Caco-2 (cell line): Measurements from ENCODE around the gene TMEM234. TPM values are rescaled to one million over a fixed set of nuclear protein-coding genes. Genes with fewer than 3 reads are reported as not detected.

ENCODE experiments used
- BruUV-seq: library from RNA; stranded (reverse); fragments of 400-500 nt; replicated peaks from 2 replicates; lab custom pipeline; 2021; lab: Mats Ljungman, UMichigan
- CTCF ChIA-PET: fragments of 300-600 bp; sonication (Branson Sonifier 250); formaldehyde crosslinking; loops from one replicate; lab custom pipeline; 2022; ENCODE audit warnings: antibody characterized with exemption; lab: Charles Lee
- POLR2A ChIA-PET: fragments of 300-600 bp; sonication (Branson Sonifier 250); formaldehyde crosslinking; loops from one replicate; lab custom pipeline; 2022; ENCODE audit warnings: antibody characterized with exemption; lab: Charles Lee
- DNase-seq, 2 experiments: peaks; one replicate each; pipeline versions ENCODE4 v3.0.0 to v3.0.0-alpha.2; 2020 to 2022
- H3K27me3 ChIP-seq: replicated peaks from 2 replicates; pipeline ENCODE4 v1.6.0; 2011; ENCODE audit warnings: low read length; ENCODE audit not compliant: control insufficient read depth, insufficient read depth
- H3K36me3 ChIP-seq: 2 replicates; pipeline ENCODE4 v1.5.1; 2011; ENCODE audit warnings: low read length; ENCODE audit not compliant: control insufficient read depth, insufficient read depth
- H3K4me1 ChIP-seq: fragments of 250-450 bp; sonication (Bioruptor Pico); 2 replicates; pipeline ENCODE4 v1.5.1; 2020; ENCODE audit warnings: mild to moderate bottlenecking
- H3K4me3 ChIP-seq: 2 replicates; pipeline ENCODE4 v1.5.1; 2011; ENCODE audit warnings: low read depth, mild to moderate bottlenecking, control low read depth, low read length
- H3K9me3 ChIP-seq: fragments of 250-450 bp; sonication (Bioruptor Pico); 2 replicates; pipeline ENCODE4 v1.5.1; 2020; ENCODE audit warnings: mild to moderate bottlenecking, moderate library complexity
- H3K27ac Mint-ChIP-seq: one replicate; pipeline ENCODE4 v1.8.0; 2022; ENCODE audit warnings: mixed read lengths; ENCODE audit not compliant: unreplicated experiment
- H3K27me3 Mint-ChIP-seq: one replicate; pipeline ENCODE4 v1.8.0; 2022; ENCODE audit warnings: mixed read lengths; ENCODE audit not compliant: insufficient read depth, unreplicated experiment
- H3K36me3 Mint-ChIP-seq: one replicate; pipeline ENCODE4 v1.8.0; 2022; ENCODE audit warnings: mild to moderate bottlenecking, mixed read lengths; ENCODE audit not compliant: insufficient read depth, unreplicated experiment
- H3K4me1 Mint-ChIP-seq: one replicate; pipeline ENCODE4 v1.8.0; 2022; ENCODE audit warnings: low read depth, mixed read lengths; ENCODE audit not compliant: unreplicated experiment
- H3K4me3 Mint-ChIP-seq: one replicate; pipeline ENCODE4 v1.8.0; 2022; ENCODE audit warnings: mild to moderate bottlenecking, moderate library complexity, mixed read lengths; ENCODE audit not compliant: unreplicated experiment
- H3K9me3 Mint-ChIP-seq: one replicate; pipeline ENCODE4 v1.8.0; 2022; ENCODE audit warnings: mixed read lengths; ENCODE audit not compliant: unreplicated experiment
- intact Hi-C: fragments of 100-400 bp; cut with micrococcal nuclease; formaldehyde crosslinking; loops from one replicate; pipeline ENCODE4 v1.10.0; 2022; ENCODE audit not compliant: unreplicated experiment
- total RNA-seq: library from RNA; stranded (reverse); gene quantifications from 2 replicates; pipeline ENCODE4 v1.2.3, GENCODE V29; 2022
- TF ChIP-seq, protein P1 (sequence below), 2 experiments: fragments of 200-600 bp in 1 of 2; IDR thresholded peaks; 1 replicate in 1 of 2; 2 replicates in 1 of 2; pipeline versions ENCODE4 v1.5.1 to v1.8.0; 2011 to 2022; ENCODE audit warnings: antibody characterized with exemption in 1 of 2, control low read depth in 1 of 2, inconsistent platforms in 1 of 2, low read depth in 1 of 2, low read length in 1 of 2, mild to moderate bottlenecking in 1 of 2, moderate library complexity in 1 of 2; ENCODE audit not compliant: insufficient read depth in 1 of 2, severe bottlenecking in 1 of 2, unreplicated experiment in 1 of 2

Gene TMEM234
- total RNA-seq, 1 experiment from 2014 or later = 11.5 TPM

DNA sequence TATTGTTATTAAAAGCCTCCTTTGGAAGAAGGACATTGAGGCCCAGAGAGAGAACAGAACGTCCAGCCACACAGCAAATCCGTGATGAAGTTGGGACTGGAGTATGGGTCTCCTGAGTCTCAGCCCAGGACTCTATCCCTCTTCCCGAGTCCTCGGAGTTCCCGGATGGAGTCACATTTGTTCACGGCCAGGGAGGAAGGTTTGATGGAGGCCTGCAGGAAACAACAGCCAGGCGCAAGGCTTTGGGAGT is 43.0 kb downstream of the TMEM234 start:
- ChIA-PET CTCF (interaction anchor here (1.0 kb wide), 1 partner anchor 37 kb away, joined by 6 read pairs; no protein-coding TSS in a partner anchor), POLR2A (interaction anchor here (0.6 to 1.2 kb wide), 7 partner anchors 21 to 1003 kb away, joined by 3 to 8 read pairs (median 4); partner anchors contain the start of genes BSDC1, CCDC28B, IQCC and KPNA6)
- Mint-ChIP-seq H3K4me3 (peak overlapping the region; percentile 92), H3K27me3 (no peaks in the 10 kb centered on the region), H3K27ac (peak overlapping the region; percentile 94), H3K4me1 (peaks cover 25% of the 10 kb centered on the region), H3K36me3 (peaks cover 60% of the 10 kb centered on the region), H3K9me3 (no peaks in the 10 kb centered on the region)
- Histone ChIP-seq H3K4me1 (peaks cover 15% of the 10 kb centered on the region), H3K9me3 (no peaks in the 10 kb centered on the region), H3K36me3 (peaks cover 2% of the 10 kb centered on the region; the same call in 1 of the 2 replicates), H3K27me3 (no peaks in the 10 kb centered on the region), H3K4me3 (peak overlapping the region; percentile 39)
- no peak for DNase-seq
- TF ChIP-seq, protein P1, sequence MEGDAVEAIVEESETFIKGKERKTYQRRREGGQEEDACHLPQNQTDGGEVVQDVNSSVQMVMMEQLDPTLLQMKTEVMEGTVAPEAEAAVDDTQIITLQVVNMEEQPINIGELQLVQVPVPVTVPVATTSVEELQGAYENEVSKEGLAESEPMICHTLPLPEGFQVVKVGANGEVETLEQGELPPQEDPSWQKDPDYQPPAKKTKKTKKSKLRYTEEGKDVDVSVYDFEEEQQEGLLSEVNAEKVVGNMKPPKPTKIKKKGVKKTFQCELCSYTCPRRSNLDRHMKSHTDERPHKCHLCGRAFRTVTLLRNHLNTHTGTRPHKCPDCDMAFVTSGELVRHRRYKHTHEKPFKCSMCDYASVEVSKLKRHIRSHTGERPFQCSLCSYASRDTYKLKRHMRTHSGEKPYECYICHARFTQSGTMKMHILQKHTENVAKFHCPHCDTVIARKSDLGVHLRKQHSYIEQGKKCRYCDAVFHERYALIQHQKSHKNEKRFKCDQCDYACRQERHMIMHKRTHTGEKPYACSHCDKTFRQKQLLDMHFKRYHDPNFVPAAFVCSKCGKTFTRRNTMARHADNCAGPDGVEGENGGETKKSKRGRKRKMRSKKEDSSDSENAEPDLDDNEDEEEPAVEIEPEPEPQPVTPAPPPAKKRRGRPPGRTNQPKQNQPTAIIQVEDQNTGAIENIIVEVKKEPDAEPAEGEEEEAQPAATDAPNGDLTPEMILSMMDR (IDR thresholded peaks at IDR 0.05; ENCODE audit: insufficient read depth in 1 of 2, low read depth in 1 of 2, low read length in 1 of 2, severe bottlenecking in 1 of 2, unreplicated experiment in 1 of 2) = no peak
- intact Hi-C loops = no loop called here
- BruUV-seq = no TSS peak

DNA sequence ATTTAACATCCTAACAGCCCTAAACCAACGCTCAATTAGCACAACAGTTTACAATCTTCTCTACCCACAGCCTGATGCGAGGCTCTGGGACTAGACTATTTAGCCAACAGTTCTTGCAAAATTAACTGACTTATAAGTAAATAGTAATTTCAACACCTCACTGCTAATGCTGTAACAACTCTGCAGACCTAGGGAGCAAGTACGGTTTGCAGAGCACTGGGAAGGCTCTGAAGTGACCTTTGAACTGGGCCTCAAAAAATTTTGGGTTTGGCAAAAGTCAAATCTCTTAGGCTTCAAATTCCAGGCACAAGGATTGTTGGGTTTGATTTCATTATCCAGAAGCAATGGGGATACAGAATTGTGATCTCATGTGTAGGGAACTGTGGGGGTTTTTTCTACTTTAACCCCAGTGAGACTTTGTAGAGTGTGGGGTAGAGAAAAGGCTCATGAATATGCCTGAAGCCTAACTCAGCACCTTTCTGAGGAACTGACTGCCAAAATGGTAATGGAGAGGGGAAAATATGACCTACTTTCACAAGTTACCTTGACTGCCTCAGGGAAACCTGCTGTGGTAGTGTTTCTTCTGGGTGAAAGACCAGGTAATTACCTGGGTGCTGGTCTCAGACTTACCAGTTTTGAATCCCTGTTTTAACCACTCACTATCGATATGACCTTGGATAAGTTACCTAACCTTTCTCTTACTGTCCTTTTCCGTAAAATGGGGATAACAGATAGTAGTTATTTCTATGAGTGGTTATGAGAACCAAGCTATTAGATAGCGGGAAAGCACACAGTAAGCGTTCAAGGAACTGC is 43.6 kb downstream of the TMEM234 start:
- no peak for DNase-seq
- peaks cover 15% of the 10 kb centered on the region for H3K4me1 ChIP-seq
- no peaks in the 10 kb centered on the region for H3K9me3 Mint-ChIP-seq

DNA sequence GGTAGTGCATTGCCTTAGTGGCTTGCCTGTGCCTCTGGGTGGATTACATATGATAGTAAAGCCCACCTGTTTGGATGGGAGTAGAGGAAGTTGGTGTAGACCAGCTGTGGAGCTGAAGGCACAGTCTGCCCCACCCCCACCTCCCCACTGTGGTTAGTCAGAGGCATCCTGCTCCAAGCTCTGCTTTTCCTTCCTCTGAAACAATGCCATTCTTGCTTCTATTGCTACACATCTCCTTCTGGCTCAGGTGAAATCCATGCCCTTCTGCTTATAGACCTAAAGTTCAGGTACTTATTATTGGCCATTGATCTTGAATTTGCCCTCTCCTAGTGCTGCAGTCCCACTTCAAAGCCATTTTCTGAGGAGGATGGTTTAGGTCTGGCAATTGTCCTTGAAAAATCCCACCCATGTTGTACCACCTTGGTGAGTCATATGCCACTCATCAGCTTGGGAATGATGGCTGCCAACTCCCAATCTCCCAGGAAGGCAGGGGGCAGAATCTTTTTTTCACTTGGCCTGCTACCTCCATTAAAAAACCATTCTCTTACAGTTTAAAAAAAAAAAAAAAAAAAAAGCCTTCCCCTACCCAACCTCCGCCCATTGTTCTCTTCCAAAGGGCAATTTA is 49.4 kb downstream of the TMEM234 start:
- BruUV-seq = no TSS peak
- Mint-ChIP-seq H3K9me3 (no peaks in the 10 kb centered on the region), H3K4me3 (no peak overlapping the region), H3K4me1 (peaks cover 2% of the 10 kb centered on the region), H3K27ac (no peak overlapping the region), H3K27me3 (no peaks in the 10 kb centered on the region), H3K36me3 (peaks cover 41% of the 10 kb centered on the region)
- intact Hi-C loops = no loop called here
- ChIA-PET POLR2A (no interaction called here), CTCF (interaction anchor here (0.7 kb wide), 1 partner anchor 99 kb away, joined by 5 read pairs; no protein-coding TSS in a partner anchor)
- TF ChIP-seq, protein P1 (IDR thresholded peaks at IDR 0.05; ENCODE audit: insufficient read depth in 1 of 2, low read depth in 1 of 2, low read length in 1 of 2, severe bottlenecking in 1 of 2, unreplicated experiment in 1 of 2) = no peak
- peaks cover under 1% of the 10 kb centered on the region for H3K4me1 ChIP-seq
- DNase-seq = no peak
- H3K36me3 ChIP-seq = no peaks in the 10 kb centered on the region
- no peaks in the 10 kb centered on the region for H3K27me3 ChIP-seq
- no peaks in the 10 kb centered on the region for H3K9me3 ChIP-seq
- H3K4me3 ChIP-seq = no peak overlapping the region

More for the DNA sequence above, 43.6 kb downstream of the TMEM234 start:
- Mint-ChIP-seq H3K4me1 (peaks cover 25% of the 10 kb centered on the region), H3K36me3 (peaks cover 59% of the 10 kb centered on the region), H3K27me3 (no peaks in the 10 kb centered on the region), H3K4me3 (peak overlapping the region; percentile 92), H3K27ac (peak overlapping the region; percentile 94)
- TF ChIP-seq, protein P1 (IDR thresholded peaks at IDR 0.05; ENCODE audit: insufficient read depth in 1 of 2, low read depth in 1 of 2, low read length in 1 of 2, severe bottlenecking in 1 of 2, unreplicated experiment in 1 of 2) = no peak
- Histone ChIP-seq H3K27me3 (no peaks in the 10 kb centered on the region), H3K9me3 (no peaks in the 10 kb centered on the region), H3K4me3 (no peak overlapping the region; the same call in 1 of the 2 replicates), H3K36me3 (peaks cover 2% of the 10 kb centered on the region; the same call in 1 of the 2 replicates)
- intact Hi-C loops = no loop called here
- POLR2A ChIA-PET = interaction anchor here (0.6 to 1.2 kb wide), 7 partner anchors 22 to 1003 kb away, joined by 3 to 8 read pairs (median 4); partner anchors contain the start of genes BSDC1, CCDC28B, IQCC and KPNA6
- TSS peak; percentile 94 for BruUV-seq
- CTCF ChIA-PET = interaction anchor here (1.0 kb wide), 1 partner anchor 36 kb away, joined by 6 read pairs; no protein-coding TSS in a partner anchor
